Cortex of kidney (tissue), 1 donor: ENCODE data around the gene FOXC2.

Experiments used
- DNase-seq: peaks from one replicate; lab custom pipeline; 2025; lab: John Stamatoyannopoulos, UW

Gene FOXC2

GRCh38 chr16:86616906-86617305, 50.3 kb downstream of the FOXC2 start:
- no peak for DNase-seq

DNA sequence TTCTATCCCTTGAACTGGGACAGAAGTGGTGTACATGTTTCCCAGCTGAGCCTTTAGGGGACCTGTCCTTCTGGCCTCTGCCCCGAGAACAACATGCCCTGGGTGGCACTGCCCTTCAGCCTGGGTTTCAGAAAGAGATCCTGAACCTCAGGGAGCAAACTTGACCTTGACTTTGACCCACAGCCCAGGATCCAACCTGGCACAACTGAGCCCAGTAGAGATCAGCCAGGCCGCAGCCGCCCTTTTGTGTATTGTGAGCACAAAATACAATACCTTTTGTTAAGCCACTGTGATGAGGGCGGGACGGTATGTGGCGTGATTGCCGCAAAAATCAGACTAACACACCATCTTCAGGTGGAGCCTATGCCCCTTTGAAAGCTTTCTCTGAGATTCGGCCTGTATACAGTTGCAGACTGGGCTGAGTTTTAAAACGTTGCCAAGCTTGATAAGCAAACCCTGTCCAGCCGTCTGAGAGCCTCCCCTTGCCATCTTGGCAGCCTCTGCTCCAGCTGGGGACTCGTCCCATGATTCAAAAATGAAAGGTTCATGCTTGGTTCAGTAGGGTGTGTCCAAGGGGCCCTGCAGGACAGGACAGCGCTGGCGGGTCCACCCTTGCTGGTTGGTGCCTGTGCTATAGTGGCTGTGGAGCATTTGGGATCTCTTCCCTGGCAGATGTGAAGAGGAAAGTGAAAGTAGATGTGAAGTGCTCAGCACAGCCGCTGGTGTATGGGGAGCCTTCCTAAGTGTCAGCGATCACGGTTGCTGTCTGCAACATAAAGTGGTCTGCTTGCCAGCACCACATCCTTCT, 52.0 kb downstream of the FOXC2 start:
- DNase-seq = no peak
